Measurements from ENCODE around the gene TUBGCP6.
"Not testable (repeated sequence)": the region's sequence is repeated elsewhere in the genome, so short reads cannot be mapped to it uniquely, and the experiment has no call there.

The TUBGCP6 gene

DNA sequence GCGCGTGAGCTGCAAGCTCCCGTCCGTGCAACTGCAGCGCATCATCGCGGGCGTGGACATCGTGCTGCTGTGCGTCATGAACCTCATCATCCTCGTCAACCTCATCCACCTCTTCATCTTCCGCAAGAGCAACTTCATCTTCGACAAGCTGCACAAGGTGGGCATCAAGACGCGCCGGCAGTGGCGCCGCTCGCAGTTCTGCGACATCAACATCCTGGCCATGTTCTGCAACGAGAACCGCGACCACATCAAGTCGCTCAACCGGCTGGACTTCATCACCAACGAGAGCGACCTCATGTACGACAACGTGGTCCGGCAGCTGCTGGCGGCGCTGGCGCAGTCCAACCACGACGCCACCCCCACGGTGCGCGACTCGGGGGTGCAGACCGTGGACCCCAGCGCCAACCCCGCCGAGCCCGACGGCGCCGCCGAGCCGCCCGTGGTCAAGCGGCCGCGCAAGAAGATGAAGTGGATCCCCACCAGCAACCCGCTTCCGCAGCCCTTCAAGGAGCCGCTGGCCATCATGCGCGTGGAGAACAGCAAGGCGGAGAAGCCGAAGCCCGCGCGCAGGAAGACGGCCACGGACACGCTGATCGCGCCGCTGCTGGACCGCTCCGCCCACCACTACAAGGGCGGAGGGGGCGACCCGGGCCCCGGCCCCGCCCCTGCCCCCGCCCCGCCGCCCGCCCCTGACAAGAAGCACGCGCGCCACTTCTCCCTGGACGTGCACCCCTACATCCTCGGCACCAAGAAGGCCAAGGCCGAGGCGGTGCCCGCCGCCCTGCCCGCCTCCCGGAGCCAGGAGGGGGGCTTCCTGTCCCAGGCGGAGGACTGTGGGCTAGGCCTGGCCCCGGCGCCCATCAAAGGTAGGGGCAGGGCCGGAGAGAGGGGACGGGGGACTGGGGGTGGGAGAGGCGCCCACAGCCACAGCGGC lies 67.0 kb downstream of the TUBGCP6 start:
- no peak for DNase-seq (ENCODE audit: low read depth)
- no peak overlapping the region for H3K4me3 ChIP-seq (ENCODE audit: low read depth, low read length)

DNA sequence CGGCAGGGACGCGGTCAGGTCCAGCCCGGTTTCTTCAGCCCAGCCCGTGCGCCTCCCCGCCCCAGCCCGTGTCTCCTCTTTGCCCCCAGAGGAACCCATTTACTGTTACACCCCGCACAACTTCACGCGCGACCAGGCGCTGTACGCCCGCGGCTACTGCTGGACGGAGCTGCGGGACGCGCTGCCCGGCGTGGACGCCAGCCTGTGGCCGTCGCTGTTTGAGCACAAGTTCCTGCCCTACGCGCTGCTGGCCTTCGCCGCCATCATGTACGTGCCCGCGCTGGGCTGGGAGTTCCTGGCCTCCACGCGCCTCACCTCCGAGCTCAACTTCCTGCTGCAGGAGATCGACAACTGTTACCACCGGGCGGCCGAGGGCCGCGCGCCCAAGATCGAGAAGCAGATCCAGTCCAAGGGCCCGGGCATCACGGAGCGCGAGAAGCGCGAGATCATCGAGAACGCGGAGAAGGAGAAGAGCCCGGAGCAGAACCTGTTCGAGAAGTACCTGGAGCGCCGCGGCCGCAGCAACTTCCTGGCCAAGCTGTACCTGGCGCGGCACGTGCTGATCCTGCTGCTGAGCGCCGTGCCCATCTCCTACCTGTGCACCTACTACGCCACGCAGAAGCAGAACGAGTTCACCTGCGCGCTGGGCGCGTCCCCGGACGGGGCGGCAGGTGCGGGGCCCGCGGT lies 67.8 kb downstream of the TUBGCP6 start:
- H3K4me3 ChIP-seq (ENCODE audit: low read depth, low read length): no peak overlapping the region
- no peak for DNase-seq (ENCODE audit: low read depth)

DNA sequence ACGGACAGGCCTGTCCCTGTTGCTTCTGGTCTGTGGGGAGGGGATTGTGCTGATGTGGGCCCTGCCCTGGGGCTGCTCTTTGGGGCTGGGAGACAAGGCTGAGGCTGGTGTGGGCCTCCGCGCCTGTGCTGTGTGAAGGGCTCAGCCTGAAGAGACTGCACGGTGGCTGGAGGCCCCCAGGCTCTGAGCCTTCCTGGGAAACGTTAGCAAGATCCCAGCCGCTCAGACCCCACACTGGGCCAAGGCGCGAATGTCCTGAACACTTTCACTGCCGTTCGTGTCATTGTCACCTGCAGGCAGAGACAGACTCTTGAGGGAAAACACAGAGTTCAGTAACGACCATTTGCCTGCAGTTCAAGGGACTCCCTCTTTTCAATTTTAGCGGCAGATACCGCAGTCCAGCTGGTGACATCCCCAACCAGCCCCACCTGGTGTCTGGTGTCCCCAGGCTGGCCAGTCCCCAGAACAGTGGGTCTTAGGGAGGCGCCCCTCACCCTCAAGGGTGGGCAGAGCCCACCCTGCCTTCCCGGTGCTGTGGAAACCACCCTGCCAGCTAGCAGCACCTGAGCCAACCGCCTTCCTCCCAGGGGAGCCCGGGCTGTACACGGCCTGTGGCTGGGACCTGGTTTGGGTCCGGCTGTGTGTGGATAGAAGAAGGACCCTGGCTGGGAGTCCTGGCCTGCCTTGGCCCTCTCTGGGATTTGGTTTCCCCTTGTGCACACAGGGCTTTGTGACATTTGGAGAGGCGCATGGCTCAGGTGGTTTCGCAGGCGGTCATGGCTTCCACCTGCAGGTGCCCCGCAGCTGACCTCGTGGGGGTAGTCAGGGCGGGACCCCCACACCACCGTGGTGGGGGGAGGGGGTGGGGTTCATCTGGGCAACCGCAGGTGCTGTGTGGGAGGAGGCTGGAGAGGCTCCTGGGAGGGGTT lies 68.6 kb downstream of the TUBGCP6 start:
- no peak overlapping the region for H3K4me3 ChIP-seq (ENCODE audit: low read depth, low read length)
- DNase-seq (ENCODE audit: low read depth): no peak

DNA sequence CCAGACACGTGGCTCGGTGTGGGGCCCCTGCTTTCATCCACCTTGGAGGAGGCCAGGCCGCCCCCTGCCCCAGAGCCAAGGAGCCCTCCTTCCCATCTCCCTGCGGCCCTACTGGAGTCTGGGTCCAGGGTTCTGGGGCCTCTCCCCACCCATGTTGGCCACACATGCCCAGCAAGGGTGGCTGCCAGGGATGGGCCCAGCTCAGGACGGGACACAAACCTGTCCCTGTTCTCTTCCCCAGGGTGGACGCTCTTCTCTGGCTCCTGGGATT lies 69.7 kb downstream of the TUBGCP6 start:
- no peak for DNase-seq (ENCODE audit: low read depth)

GRCh38 chr22:50174382-50175190 lies 70.2 kb downstream of the TUBGCP6 start:
- H3K4me3 ChIP-seq (ENCODE audit: low read depth, low read length): no peak overlapping the region
- no peak for DNase-seq (ENCODE audit: low read depth)

More for the DNA sequence above, 69.7 kb downstream of the TUBGCP6 start:
- no peak overlapping the region for H3K4me3 ChIP-seq (ENCODE audit: low read depth, low read length)

DNA sequence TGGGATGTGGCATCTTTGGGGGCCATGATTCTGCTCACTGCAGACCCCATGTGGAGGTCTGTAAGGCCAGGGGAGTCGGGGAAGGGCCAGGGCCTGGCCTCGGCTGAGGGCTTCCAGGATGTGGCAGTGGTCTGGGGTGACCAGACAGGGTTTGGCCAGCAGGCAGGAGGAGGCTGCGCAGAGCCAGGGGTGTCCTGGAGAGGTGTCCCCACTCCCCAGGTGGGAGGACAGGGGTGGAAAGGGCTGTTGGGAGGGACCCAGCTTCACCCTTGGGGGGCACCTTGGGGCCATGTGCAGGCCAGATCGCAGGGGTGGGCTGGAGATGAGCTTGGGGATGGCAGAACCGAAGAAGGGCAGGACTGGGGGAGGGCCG lies 70.9 kb downstream of the TUBGCP6 start:
- DNase-seq (ENCODE audit: low read depth): no peak
- no peak overlapping the region for H3K4me3 ChIP-seq (ENCODE audit: low read depth, low read length)

DNA sequence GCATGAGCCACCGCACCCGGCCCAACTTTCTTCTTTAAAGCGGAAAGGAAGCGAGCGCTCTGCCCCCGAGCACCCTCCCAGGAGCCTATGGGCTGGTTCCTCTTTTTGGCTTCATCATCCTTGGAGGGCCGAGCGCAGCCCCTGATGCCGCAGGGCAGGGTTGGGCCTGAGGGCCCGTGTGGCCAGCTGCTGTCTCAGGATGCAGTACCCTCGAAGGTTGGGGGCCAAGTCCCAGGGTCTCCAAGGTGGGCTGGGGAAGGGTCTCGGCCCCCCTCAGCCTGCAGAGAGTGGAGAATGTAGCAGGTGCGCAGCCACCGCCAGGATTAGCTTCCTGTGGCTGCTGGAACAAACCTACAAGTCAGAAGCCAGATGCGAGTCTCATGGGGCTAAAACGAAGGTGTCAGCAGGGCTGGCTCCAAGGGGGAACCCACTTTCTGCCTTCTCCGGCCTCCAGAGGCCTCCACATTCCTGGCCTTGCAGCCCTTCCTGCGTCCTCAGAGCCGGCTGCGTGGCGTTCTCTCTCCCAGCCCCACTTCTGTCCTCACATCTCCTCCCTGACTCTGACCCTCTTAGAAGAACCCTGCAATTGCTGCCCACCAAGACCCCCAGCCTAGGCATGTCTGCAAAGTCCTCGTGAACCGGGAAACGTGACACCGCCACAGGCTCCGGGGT lies 71.4 kb downstream of the TUBGCP6 start:
- no peak for DNase-seq (ENCODE audit: low read depth)
- no peak overlapping the region for H3K4me3 ChIP-seq (ENCODE audit: low read depth, low read length)

DNA sequence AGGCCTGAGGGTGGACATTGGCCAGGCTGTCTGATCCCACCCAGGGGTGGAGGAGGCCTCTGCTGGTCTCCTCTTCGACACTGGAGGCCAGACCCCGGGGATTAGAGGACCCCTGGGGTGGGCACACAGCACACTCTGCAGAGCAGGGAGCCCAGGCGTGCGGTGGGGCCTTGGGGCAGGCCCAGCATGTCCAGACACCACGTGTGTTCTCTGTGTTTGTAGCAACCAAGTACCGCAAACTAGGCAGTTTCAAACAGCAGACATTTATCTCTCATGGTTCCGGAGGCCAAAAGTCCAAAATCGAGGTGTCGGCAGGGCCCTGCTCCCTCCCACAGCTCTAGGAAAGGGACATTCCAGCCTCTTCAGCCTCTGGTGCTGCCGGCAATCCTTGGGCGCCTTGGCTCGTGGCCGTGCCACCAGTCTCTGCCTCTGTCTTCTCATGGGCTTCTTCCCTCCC lies 72.8 kb downstream of the TUBGCP6 start:
- no peak for DNase-seq (ENCODE audit: low read depth)
- H3K4me3 ChIP-seq (ENCODE audit: low read depth, low read length): no peak overlapping the region

DNA sequence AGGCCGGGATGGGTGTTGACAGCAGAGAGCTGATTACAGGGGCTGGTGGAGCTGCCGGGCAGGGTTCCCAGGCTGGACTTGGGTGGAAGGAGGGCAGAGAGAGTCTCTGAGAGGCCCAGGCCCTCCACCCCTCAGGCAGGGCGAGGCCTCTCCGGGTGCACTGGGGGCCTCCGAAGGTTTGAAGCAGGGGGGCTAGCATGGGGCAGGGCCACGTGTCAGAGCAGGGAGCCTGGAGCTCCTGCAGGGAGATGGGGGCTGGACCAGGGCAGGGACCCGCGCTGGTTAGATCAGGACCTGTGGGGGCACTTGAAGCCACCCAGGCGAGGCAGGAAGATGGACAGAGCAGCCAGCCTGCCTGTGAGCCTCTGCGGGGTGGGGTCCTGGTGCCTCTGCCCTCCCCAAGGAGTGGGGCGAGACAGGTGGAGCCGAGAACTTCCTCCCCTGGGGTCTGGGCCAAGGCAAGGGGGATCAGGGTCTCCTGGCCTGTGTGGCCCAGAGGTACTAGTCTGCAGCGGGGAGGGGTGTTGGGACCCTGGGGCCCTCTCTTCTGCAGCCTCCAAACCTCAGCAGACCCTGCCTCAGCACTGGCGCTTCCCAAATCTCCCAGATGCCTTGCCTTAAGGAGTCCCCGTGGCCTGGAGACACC lies 73.4 kb downstream of the TUBGCP6 start:
- no peak for DNase-seq (ENCODE audit: low read depth)
- peak overlapping the region; percentile 48 for H3K4me3 ChIP-seq (ENCODE audit: low read depth, low read length)

- no peak for DNase-seq (ENCODE audit: low read depth)
- peak within 1 kb of the TSS; percentile 48 for H3K4me3 ChIP-seq (ENCODE audit: low read depth, low read length)
These were observed 74.1 kb downstream of the TUBGCP6 start, which contains the start of gene PANX2 for GRCh38 chr22:50170453-50171318. PANX2 (plus strand) TSS chr22:50170731; CDS start chr22:50170731, 0 bp downstream.

DNA sequence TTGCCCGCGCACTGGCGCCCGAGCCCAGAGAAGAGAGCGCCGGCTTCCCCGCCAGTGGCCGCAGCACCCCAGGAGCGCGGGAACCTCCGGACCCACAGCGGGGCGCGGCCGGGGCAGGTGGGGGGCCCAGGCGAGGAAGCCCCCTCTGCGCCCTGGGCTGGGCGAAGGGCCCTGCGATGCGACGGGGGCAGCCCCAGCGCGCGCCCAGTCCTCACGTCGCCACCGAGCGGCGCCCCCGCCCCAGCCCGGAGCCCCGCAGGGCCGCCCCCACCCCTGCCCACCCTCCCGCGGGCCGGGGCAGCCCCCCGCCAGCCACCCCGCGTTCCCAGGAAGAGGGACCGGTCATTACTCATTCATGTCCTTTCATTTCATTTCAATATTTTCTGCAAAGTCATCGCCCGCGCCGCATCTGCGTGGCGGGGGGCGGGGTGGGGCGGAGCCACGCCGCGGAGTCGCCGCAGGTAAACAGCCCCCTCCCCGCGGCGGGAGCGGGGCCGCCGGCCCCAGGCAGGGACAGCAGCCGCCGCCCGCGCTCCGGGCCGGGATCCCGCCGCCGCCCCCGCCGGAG lies 75.0 kb downstream of the TUBGCP6 start:
- H3K4me3 ChIP-seq (ENCODE audit: low read depth, low read length): peak overlapping the region; percentile 47
- no peak for DNase-seq (ENCODE audit: low read depth)

DNA sequence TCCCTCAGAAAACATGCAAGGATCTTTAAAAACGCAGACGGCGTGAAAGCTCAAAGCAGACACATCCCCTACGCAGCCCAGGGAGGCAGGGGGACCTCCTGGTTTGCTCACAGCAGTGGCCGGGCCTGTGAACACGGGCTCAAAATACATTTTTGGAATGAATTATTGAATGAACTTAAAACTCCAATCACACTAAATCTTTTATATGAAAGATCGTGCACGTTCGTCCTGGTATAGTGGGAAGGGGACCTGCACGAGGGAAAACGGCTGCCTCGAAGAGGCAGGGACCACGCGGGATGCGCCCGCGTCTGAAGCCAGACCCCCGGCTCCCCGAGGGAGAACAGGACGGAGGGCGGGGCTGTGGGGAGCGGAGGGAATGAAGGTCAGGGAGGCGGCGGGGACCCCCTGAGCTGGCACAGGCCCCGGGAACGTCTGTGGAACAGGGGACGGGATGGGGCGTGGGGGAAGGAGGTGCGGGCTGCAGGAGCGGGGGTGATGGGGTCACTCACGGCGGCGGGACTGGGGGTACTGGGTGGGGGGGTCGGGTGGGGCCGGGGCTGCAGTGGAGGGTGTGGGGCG lies 75.6 kb downstream of the TUBGCP6 start:
- no peak overlapping the region for H3K4me3 ChIP-seq (ENCODE audit: low read depth, low read length)
- DNase-seq (ENCODE audit: low read depth): no peak

DNA sequence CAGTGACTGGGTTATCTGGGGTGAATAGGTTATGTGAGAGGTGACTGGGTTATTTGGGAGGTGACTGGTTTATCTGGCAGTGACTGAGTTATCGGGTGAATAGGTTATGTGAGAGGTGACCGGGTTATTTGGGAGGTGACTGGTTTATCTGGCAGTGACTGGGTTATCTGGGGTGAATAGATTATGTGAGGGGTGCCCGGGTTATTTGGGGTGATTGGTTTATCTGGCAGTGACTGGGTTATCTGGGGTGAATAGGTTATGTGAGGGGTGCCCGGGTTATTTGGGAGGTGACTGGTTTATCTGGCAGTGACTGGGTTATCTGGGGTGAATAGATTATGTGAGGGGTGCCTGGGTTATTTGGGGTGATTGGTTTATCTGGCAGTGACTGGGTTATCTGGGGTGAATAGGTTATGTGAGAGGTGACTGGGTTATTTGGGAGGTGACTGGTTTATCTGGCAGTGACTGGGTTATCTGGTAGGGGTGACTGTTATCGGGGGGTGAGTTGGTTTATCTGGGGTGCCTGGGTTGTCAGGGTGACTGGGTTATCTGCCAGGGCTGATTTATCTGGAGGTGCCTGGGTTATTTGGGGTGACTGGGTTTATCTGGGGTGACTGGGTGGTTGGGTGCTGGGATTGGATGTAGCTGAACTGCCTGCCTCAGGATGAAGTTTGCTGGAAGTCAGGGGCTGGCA lies 76.2 kb downstream of the TUBGCP6 start:
- not testable (repeated sequence) for DNase-seq (ENCODE audit: low read depth); H3K4me3 ChIP-seq (ENCODE audit: low read depth, low read length)

- no peak for DNase-seq (ENCODE audit: low read depth)
- H3K4me3 ChIP-seq (ENCODE audit: low read depth, low read length): no peak overlapping the region
These were observed 76.9 kb downstream of the TUBGCP6 start for GRCh38 chr22:50167689-50168489.
